ENCODE results near the gene APBA3.

APBA3 gene

GRCh38 chr19:3721131-3721886, 40.2 kb downstream of the APBA3 start:
- no peaks in the 10 kb centered on the region for H3K27me3 ChIP-seq (replicated peaks; ENCODE audit: control insufficient read depth, insufficient read depth, low read length, poor library complexity, severe bottlenecking)
- no peaks in the 10 kb centered on the region for H3K36me3 ChIP-seq (ENCODE audit: control insufficient read depth, insufficient read depth, low read length)
- H3K27ac ChIP-seq (ENCODE audit: insufficient read depth, low read length, poor library complexity, severe bottlenecking) = no peak overlapping the region
- H3K4me1 ChIP-seq (ENCODE audit: control insufficient read depth, insufficient read depth, low read length, poor library complexity, severe bottlenecking) = peaks cover 14% of the 10 kb centered on the region
- peak; percentile 81 to 86 (median 85) for DNase-seq
- no peaks in the 10 kb centered on the region for H3K9me3 ChIP-seq (ENCODE audit: control insufficient read depth, low read length)
- peak overlapping the region; percentile 77 for H3K4me3 ChIP-seq (ENCODE audit: insufficient read depth, low read depth, low read length, poor library complexity, severe bottlenecking)

GRCh38 chr19:3720349-3720917, 41.1 kb downstream of the APBA3 start:
- Histone ChIP-seq H3K4me1 (ENCODE audit: control insufficient read depth, insufficient read depth, low read length, poor library complexity, severe bottlenecking) (peaks cover 14% of the 10 kb centered on the region), H3K4me3 (ENCODE audit: insufficient read depth, low read depth, low read length, poor library complexity, severe bottlenecking) (no peak overlapping the region), H3K27ac (ENCODE audit: insufficient read depth, low read length, poor library complexity, severe bottlenecking) (no peak overlapping the region), H3K36me3 (ENCODE audit: control insufficient read depth, insufficient read depth, low read length) (no peaks in the 10 kb centered on the region), H3K27me3 (replicated peaks; ENCODE audit: control insufficient read depth, insufficient read depth, low read length, poor library complexity, severe bottlenecking) (no peaks in the 10 kb centered on the region), H3K9me3 (ENCODE audit: control insufficient read depth, low read length) (no peaks in the 10 kb centered on the region)
- no peak for DNase-seq

- no peak overlapping the region for H3K27ac ChIP-seq (ENCODE audit: insufficient read depth, low read length, poor library complexity, severe bottlenecking)
- H3K9me3 ChIP-seq (ENCODE audit: control insufficient read depth, low read length) = no peaks in the 10 kb centered on the region
- no peaks in the 10 kb centered on the region for H3K27me3 ChIP-seq (replicated peaks; ENCODE audit: control insufficient read depth, insufficient read depth, low read length, poor library complexity, severe bottlenecking)
- no peak overlapping the region for H3K4me3 ChIP-seq (ENCODE audit: insufficient read depth, low read depth, low read length, poor library complexity, severe bottlenecking)
- no peak for DNase-seq
- no peaks in the 10 kb centered on the region for H3K36me3 ChIP-seq (ENCODE audit: control insufficient read depth, insufficient read depth, low read length)
- H3K4me1 ChIP-seq (ENCODE audit: control insufficient read depth, insufficient read depth, low read length, poor library complexity, severe bottlenecking) = peaks cover 14% of the 10 kb centered on the region
These were observed 41.6 kb downstream of the APBA3 start for GRCh38 chr19:3719868-3720267.

- no peak for DNase-seq
- H3K27ac ChIP-seq (ENCODE audit: insufficient read depth, low read length, poor library complexity, severe bottlenecking) = no peak overlapping the region
- H3K27me3 ChIP-seq (replicated peaks; ENCODE audit: control insufficient read depth, insufficient read depth, low read length, poor library complexity, severe bottlenecking) = no peaks in the 10 kb centered on the region
- H3K4me3 ChIP-seq (ENCODE audit: insufficient read depth, low read depth, low read length, poor library complexity, severe bottlenecking) = no peak overlapping the region
- no peaks in the 10 kb centered on the region for H3K36me3 ChIP-seq (ENCODE audit: control insufficient read depth, insufficient read depth, low read length)
- H3K4me1 ChIP-seq (ENCODE audit: control insufficient read depth, insufficient read depth, low read length, poor library complexity, severe bottlenecking) = peaks cover 3% of the 10 kb centered on the region
- no peaks in the 10 kb centered on the region for H3K9me3 ChIP-seq (ENCODE audit: control insufficient read depth, low read length)
These were observed 45.3 kb downstream of the APBA3 start for GRCh38 chr19:3716147-3716668.

- Histone ChIP-seq H3K4me3 (ENCODE audit: insufficient read depth, low read depth, low read length, poor library complexity, severe bottlenecking) (no peak overlapping the region), H3K27me3 (replicated peaks; ENCODE audit: control insufficient read depth, insufficient read depth, low read length, poor library complexity, severe bottlenecking) (no peaks in the 10 kb centered on the region), H3K36me3 (ENCODE audit: control insufficient read depth, insufficient read depth, low read length) (no peaks in the 10 kb centered on the region), H3K4me1 (ENCODE audit: control insufficient read depth, insufficient read depth, low read length, poor library complexity, severe bottlenecking) (no peaks in the 10 kb centered on the region), H3K27ac (ENCODE audit: insufficient read depth, low read length, poor library complexity, severe bottlenecking) (no peak overlapping the region), H3K9me3 (ENCODE audit: control insufficient read depth, low read length) (no peaks in the 10 kb centered on the region)
- no peak for DNase-seq
These were observed 48.6 kb downstream of the APBA3 start for GRCh38 chr19:3712663-3713611.

GRCh38 chr19:3710265-3710812, 51.2 kb downstream of the APBA3 start:
- Histone ChIP-seq H3K27me3 (replicated peaks; ENCODE audit: control insufficient read depth, insufficient read depth, low read length, poor library complexity, severe bottlenecking) (no peaks in the 10 kb centered on the region), H3K27ac (ENCODE audit: insufficient read depth, low read length, poor library complexity, severe bottlenecking) (no peak overlapping the region)
- no peak for DNase-seq

GRCh38 chr19:3708207-3708931, 53.1 kb downstream of the APBA3 start, which contains the start of gene TJP3:
Gene TJP3 (plus strand): TSS chr19:3708384. CDS start chr19:3728433, 20,049 bp downstream.
- no peak within 1 kb of the TSS for H3K27ac ChIP-seq (ENCODE audit: insufficient read depth, low read length, poor library complexity, severe bottlenecking)
- DNase-seq = no peak
- H3K36me3 ChIP-seq (ENCODE audit: control insufficient read depth, insufficient read depth, low read length) = no peaks in the 10 kb centered on the region
- no peaks in the 10 kb centered on the region for H3K27me3 ChIP-seq (replicated peaks; ENCODE audit: control insufficient read depth, insufficient read depth, low read length, poor library complexity, severe bottlenecking)
- H3K4me3 ChIP-seq (ENCODE audit: insufficient read depth, low read depth, low read length, poor library complexity, severe bottlenecking) = no peak within 1 kb of the TSS
- no peaks in the 10 kb centered on the region for H3K4me1 ChIP-seq (ENCODE audit: control insufficient read depth, insufficient read depth, low read length, poor library complexity, severe bottlenecking)
- no peaks in the 10 kb centered on the region for H3K9me3 ChIP-seq (ENCODE audit: control insufficient read depth, low read length)

More at GRCh38 chr19:3710265-3710812, 51.2 kb downstream of the APBA3 start:
- no peaks in the 10 kb centered on the region for H3K4me1 ChIP-seq (ENCODE audit: control insufficient read depth, insufficient read depth, low read length, poor library complexity, severe bottlenecking)
- no peaks in the 10 kb centered on the region for H3K9me3 ChIP-seq (ENCODE audit: control insufficient read depth, low read length)
- no peaks in the 10 kb centered on the region for H3K36me3 ChIP-seq (ENCODE audit: control insufficient read depth, insufficient read depth, low read length)
- no peak overlapping the region for H3K4me3 ChIP-seq (ENCODE audit: insufficient read depth, low read depth, low read length, poor library complexity, severe bottlenecking)

GRCh38 chr19:3707868-3708206, 53.7 kb downstream of the APBA3 start:
- Histone ChIP-seq H3K4me3 (ENCODE audit: insufficient read depth, low read depth, low read length, poor library complexity, severe bottlenecking) (no peak overlapping the region), H3K27ac (ENCODE audit: insufficient read depth, low read length, poor library complexity, severe bottlenecking) (no peak overlapping the region), H3K9me3 (ENCODE audit: control insufficient read depth, low read length) (no peaks in the 10 kb centered on the region), H3K27me3 (replicated peaks; ENCODE audit: control insufficient read depth, insufficient read depth, low read length, poor library complexity, severe bottlenecking) (no peaks in the 10 kb centered on the region), H3K36me3 (ENCODE audit: control insufficient read depth, insufficient read depth, low read length) (no peaks in the 10 kb centered on the region), H3K4me1 (ENCODE audit: control insufficient read depth, insufficient read depth, low read length, poor library complexity, severe bottlenecking) (no peaks in the 10 kb centered on the region)
- DNase-seq = no peak

- no peaks in the 10 kb centered on the region for H3K9me3 ChIP-seq (ENCODE audit: control insufficient read depth, low read length)
- H3K27ac ChIP-seq (ENCODE audit: insufficient read depth, low read length, poor library complexity, severe bottlenecking) = no peak overlapping the region
- H3K4me3 ChIP-seq (ENCODE audit: insufficient read depth, low read depth, low read length, poor library complexity, severe bottlenecking) = no peak overlapping the region
- peaks cover 13% of the 10 kb centered on the region for H3K4me1 ChIP-seq (ENCODE audit: control insufficient read depth, insufficient read depth, low read length, poor library complexity, severe bottlenecking)
- H3K36me3 ChIP-seq (ENCODE audit: control insufficient read depth, insufficient read depth, low read length) = no peaks in the 10 kb centered on the region
- no peak for DNase-seq
- H3K27me3 ChIP-seq (replicated peaks; ENCODE audit: control insufficient read depth, insufficient read depth, low read length, poor library complexity, severe bottlenecking) = no peaks in the 10 kb centered on the region
These were observed 60.3 kb downstream of the APBA3 start for GRCh38 chr19:3701200-3701599.

All from effector memory CD4-positive, alpha-beta T cell (primary cell).